ENCODE measurements around the gene VGLL4. TPM values are rescaled to one million over a fixed set of nuclear protein-coding genes. Genes with fewer than 3 reads are reported as not detected.
A peak's percentile ranks its signal among the peaks of the same experiment; 100 is the strongest.

VGLL4 gene
- total and polyA plus RNA-seq, 2 of the 4 experiments (the other 2 are of a cell fraction): 26.2 to 35.4 TPM

- Histone ChIP-seq H3K9me3 (ENCODE audit: control insufficient read depth, insufficient read depth, low read length) (no peaks in the 10 kb centered on the region), H3K9ac (ENCODE audit: low read depth, low read length) (no peak overlapping the region), H2BK20ac (ENCODE audit: low read depth, low read length) (peak overlapping the region; percentile 26; the same call in 1 of the 2 replicates), H3K27me3 (ENCODE audit: control insufficient read depth, insufficient read depth, low read length) (no peaks in the 10 kb centered on the region), H3K79me1 (ENCODE audit: low read depth in 1 of 2, low read length in 2 of 2) (peaks cover 11 to 82% of the 10 kb centered on the region in 2 experiments), H2BK5ac (ENCODE audit: low read depth, low read length, poor library complexity, severe bottlenecking) (peak overlapping the region; percentile 3), H3K4ac (ENCODE audit: low read depth, low read length) (peak overlapping the region; percentile 76), H3K18ac (ENCODE audit: low read depth, low read length) (no peak overlapping the region), H4K91ac (ENCODE audit: insufficient read depth, low read depth, low read length) (no peak overlapping the region; the same call in 1 of the 2 replicates), H4K5ac (ENCODE audit: low read depth, low read length) (no peak overlapping the region), H2AK5ac (ENCODE audit: low read depth, low read length) (peak overlapping the region; percentile 70; the same call in 1 of the 2 replicates), H2BK120ac (ENCODE audit: low read depth, low read length) (no peak overlapping the region), H3K4me3 (ENCODE audit: insufficient read depth, low read depth, low read length) (no peak overlapping the region), H3K56ac (ENCODE audit: extremely low read depth, insufficient read depth, low read length) (no peak overlapping the region), H4K8ac (ENCODE audit: low read depth in 2 of 2, low read length in 2 of 2) (peak overlapping the region; percentile 19 to 62; a peak in 2 of 4 replicates), H3K14ac (replicated peaks; ENCODE audit: low read depth, low read length) (peak overlapping the region; percentile 64; the same call in 1 of the 2 replicates), H3K27ac (ENCODE audit: insufficient read depth, low read length) (peak overlapping the region; percentile 32; the same call in 1 of the 2 replicates), H3K36me3 (ENCODE audit: control insufficient read depth, insufficient read depth, low read length) (peaks cover 3% of the 10 kb centered on the region), H2AFZ (replicated peaks; ENCODE audit: low read length, poor library complexity) (peak overlapping the region; percentile 4), H3K4me1 (ENCODE audit: control insufficient read depth, insufficient read depth, low read length) (peaks cover 46% of the 10 kb centered on the region), H2AK9ac (replicated peaks; ENCODE audit: low read depth, low read length, poor library complexity) (peak overlapping the region; percentile 5), H2BK15ac (ENCODE audit: low read depth, low read length) (0 out of 3 replicates have a peak overlapping the region, but pooled peaks have one; percentile 44), H3K4me2 (ENCODE audit: low read depth, low read length) (0 out of 2 replicates have a peak overlapping the region, but pooled peaks have one; percentile 3), H4K20me1 (ENCODE audit: insufficient read depth, low read length) (peaks cover 71% of the 10 kb centered on the region), H3K23ac (ENCODE audit: low read depth, low read length) (peak overlapping the region; percentile 88), H3K9me1 (ENCODE audit: insufficient read depth, low read length) (peaks cover 30% of the 10 kb centered on the region)
- ChIA-PET CTCF (no interaction called here), POLR2A (ENCODE audit: unreplicated experiment) (interaction anchor here (0.6 kb wide), 1 partner anchor 28 kb away, joined by 4 read pairs; no protein-coding TSS in a partner anchor)
- intact Hi-C loops (cut with micrococcal nuclease) (no loop called here), in situ Hi-C loops (cut with MboI; ENCODE audit: low sequenced_read_pairs) (no loop called here), dilution Hi-C loops (cut with HindIII; ENCODE audit: low sequenced_read_pairs, unreplicated experiment) (no loop called here)
- 76% methylated on average over 2 of the region's 9 CpGs; no CpG with 5 or more reads in 1 of the 2 experiments for WGBS, 2 experiments (ENCODE audit: extremely low coverage in 2 of 2, insufficient read length in 1 of 2)
- no peak for TF ChIP-seq FOS (IDR thresholded peaks at IDR 0.05; ENCODE audit: low read depth, low read length)
- no peak for TF ChIP-seq CTCF (conservative IDR thresholded peaks at IDR 0.05; ENCODE audit: low read depth, low read length)
- TF ChIP-seq RFX5 (IDR thresholded peaks at IDR 0.05; ENCODE audit: low read depth, low read length): no peak
- no peak for TF ChIP-seq USF2 (IDR thresholded peaks at IDR 0.05; ENCODE audit: low read depth, low read length)
- no peak for TF ChIP-seq CEBPB (IDR thresholded peaks at IDR 0.05; ENCODE audit: low read depth, low read length)
- no peak for TF ChIP-seq MAZ (IDR thresholded peaks at IDR 0.05; ENCODE audit: borderline replicate concordance, low read depth, low read length)
- no peak for TF ChIP-seq MAFK (IDR thresholded peaks at IDR 0.05; ENCODE audit: low read depth, low read length)
- TF ChIP-seq RCOR1 (IDR thresholded peaks at IDR 0.05; ENCODE audit: insufficient replicate concordance, low read length): no peak
- TF ChIP-seq CHD1 (IDR thresholded peaks at IDR 0.05; ENCODE audit: low read depth, low read length): no peak
- no peak for TF ChIP-seq RAD21 (IDR thresholded peaks at IDR 0.05; ENCODE audit: low read length)
- no peak for TF ChIP-seq BHLHE40 (IDR thresholded peaks at IDR 0.05; ENCODE audit: low read depth, low read length)
- TF ChIP-seq, protein P1, sequence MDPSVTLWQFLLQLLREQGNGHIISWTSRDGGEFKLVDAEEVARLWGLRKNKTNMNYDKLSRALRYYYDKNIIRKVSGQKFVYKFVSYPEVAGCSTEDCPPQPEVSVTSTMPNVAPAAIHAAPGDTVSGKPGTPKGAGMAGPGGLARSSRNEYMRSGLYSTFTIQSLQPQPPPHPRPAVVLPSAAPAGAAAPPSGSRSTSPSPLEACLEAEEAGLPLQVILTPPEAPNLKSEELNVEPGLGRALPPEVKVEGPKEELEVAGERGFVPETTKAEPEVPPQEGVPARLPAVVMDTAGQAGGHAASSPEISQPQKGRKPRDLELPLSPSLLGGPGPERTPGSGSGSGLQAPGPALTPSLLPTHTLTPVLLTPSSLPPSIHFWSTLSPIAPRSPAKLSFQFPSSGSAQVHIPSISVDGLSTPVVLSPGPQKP (IDR thresholded peaks at IDR 0.05; ENCODE audit: borderline replicate concordance, low read depth, low read length): no peak
- no TSS peak for BruUV-seq (replicated peaks)
- ATAC-seq (ENCODE audit: low read depth) (no peak), DNase-seq (no peak)
Measured at GRCh38 chr3:11611341-11611799, 32.3 kb downstream of the VGLL4 start.

All from IMR-90 (cell line).